IPS-18c (cell line): ENCODE measurements around the gene ACVRL1.
"Not testable (repeated sequence)": the region's sequence is repeated elsewhere in the genome, so short reads cannot be mapped to it uniquely, and the experiment has no call there.

ENCODE experiments used
- H3K4me3 ChIP-seq: 2 replicates; pipeline ENCODE4 v1.7.0; 2013; ENCODE audit warnings: low read depth, mild to moderate bottlenecking, low read length, moderate library complexity; ENCODE audit not compliant: insufficient read depth
- H3K9me3 ChIP-seq: one replicate; pipeline ENCODE4 v1.6.1; 2013; ENCODE audit warnings: mild to moderate bottlenecking, low read length, moderate library complexity; ENCODE audit not compliant: control insufficient read depth, insufficient read depth

Gene ACVRL1

GRCh38 chr12:51871918-51872688 lies 35.2 kb upstream of the ACVRL1 start:
- H3K9me3 ChIP-seq, result no peaks in the 10 kb centered on the region
- no peak overlapping the region for H3K4me3 ChIP-seq

GRCh38 chr12:51872689-51872981 lies 34.7 kb upstream of the ACVRL1 start:
- no peaks in the 10 kb centered on the region for H3K9me3 ChIP-seq
- no peak overlapping the region for H3K4me3 ChIP-seq

DNA sequence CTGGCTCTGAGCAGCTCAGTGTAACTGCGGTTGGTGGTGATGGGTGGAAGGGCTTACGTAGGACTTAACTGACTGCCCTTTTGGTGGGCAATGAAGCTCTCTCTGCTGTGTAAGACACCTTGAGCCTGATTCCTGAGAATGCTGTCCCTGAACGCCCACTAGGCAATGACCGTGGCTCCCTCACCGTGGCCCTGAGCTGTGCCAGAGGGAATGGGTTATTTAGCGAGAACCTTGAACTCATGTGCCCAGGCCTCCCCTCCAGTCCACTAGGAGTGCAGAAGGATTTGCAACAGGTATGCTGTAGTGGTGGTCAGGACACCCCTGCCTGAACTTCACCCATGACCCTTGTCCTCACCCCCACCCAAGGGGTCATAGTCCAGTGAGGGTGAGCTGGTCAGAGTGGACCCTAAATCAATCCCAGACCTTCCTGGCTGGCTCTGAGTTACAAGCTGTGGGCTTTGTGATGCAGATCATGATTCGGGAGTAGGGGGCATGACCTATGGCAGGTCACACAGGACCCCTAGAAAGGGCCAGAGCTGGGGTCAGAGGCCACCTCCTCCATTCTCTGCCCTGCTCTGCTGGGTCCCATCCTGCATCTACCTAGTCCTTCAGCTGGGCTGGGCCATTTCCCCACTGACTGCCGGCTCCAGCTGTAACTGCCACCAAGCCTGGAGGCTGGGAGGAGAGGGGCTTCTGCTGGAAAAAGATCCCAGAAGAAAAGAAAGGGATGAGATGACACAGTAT lies 33.9 kb upstream of the ACVRL1 start:
- H3K4me3 ChIP-seq, result no peak overlapping the region
- no peaks in the 10 kb centered on the region for H3K9me3 ChIP-seq

GRCh38 chr12:51874000-51874399 lies 33.3 kb upstream of the ACVRL1 start:
- Histone ChIP-seq H3K4me3 (no peak overlapping the region), H3K9me3 (no peaks in the 10 kb centered on the region)

GRCh38 chr12:51874486-51874885 lies 32.8 kb upstream of the ACVRL1 start:
- Histone ChIP-seq H3K4me3 (no peak overlapping the region), H3K9me3 (no peaks in the 10 kb centered on the region)

GRCh38 chr12:51879102-51879501 lies 28.2 kb upstream of the ACVRL1 start:
- no peaks in the 10 kb centered on the region for H3K9me3 ChIP-seq
- H3K4me3 ChIP-seq, result no peak overlapping the region

DNA sequence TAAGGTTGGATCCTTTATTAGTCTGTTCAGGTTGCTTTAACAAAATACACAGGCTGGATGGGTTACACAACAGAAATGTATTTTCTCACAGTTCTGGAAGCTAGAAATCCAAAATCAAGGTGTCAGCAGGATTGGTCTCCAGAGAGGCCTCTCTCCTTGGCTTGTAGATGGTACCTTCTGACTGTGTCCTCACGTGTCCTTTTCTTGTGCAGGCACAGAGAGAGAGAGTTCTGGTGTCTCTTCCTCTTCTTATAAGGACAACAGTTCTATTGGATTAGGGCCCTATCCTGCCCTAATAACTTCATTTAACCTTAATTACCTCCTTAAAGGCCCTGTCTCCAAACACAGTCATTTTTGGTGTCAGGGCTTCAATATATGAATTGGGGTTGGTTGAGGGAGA lies 24.0 kb upstream of the ACVRL1 start:
- Histone ChIP-seq H3K4me3 (no peak overlapping the region), H3K9me3 (no peaks in the 10 kb centered on the region)

DNA sequence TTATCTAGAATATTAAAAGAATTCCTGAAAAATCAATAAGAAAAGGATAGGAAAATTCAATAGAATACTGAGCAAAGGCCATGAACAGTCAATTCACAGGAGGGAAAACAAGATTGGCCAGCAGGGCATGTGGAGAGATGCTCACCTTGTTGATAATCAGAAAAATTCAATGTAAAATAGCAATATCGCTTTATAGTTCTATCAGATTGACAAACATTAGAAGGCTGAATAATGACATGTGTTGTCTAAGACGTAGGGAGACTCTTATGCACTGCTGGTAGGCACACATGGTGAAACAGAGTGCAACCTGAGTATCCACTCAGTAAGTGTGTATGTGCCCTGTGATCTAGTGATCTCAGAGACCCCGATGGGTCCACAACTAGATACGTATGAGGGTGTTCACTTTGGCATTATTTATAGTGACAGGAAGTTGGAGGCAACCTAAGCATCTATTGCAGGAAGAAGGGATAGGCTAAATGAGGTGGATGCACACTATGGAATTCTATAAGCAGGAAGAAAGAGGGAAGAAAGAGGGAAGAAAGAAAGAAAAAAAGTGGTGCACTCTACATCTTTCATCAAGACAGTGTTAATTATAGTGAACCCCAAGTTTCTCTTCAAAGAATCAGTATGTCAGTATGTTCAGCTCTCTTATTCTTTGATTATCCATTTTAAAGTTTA lies 23.2 kb upstream of the ACVRL1 start:
- H3K9me3 ChIP-seq, result no peaks in the 10 kb centered on the region
- no peak overlapping the region for H3K4me3 ChIP-seq

- no peaks in the 10 kb centered on the region for H3K9me3 ChIP-seq
- no peak overlapping the region for H3K4me3 ChIP-seq
Measured at GRCh38 chr12:51884676-51885229, 22.6 kb upstream of the ACVRL1 start.

GRCh38 chr12:51885294-51886020 lies 21.8 kb upstream of the ACVRL1 start:
- not testable (repeated sequence) for H3K4me3 ChIP-seq, H3K9me3 ChIP-seq

DNA sequence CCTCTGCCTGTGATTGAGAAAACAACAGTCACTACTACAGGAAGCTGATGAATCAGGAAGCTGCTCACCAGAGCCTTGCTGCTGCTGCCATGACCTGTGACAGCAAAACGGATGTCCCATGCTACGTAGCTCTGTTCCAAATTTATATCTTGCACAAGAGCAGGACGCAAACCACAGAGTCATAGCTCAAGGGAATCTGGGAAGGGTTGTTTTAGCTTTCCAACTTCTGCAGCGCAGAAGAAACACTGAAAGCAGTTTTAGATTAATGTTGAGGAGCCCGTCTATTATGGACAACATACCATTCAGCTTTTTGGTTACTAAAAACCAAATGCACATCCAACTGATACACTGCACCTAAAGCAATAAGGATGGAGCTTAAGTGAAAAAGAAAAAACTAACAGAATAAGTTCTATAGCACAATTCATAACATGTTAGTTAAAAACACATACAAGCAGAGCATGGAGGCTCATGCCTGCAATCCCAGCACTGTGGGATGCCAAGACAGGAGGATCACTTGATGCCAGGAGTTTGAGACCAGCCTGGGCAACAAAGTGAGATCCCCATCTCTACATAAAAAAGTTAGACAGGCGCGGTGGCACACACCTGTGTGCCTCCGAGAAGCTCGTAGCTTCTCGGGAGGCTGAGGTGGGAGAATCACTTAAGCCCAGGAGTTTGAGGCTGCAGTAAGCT lies 21.1 kb upstream of the ACVRL1 start:
- Histone ChIP-seq H3K4me3 (no peak overlapping the region), H3K9me3 (no peaks in the 10 kb centered on the region)

DNA sequence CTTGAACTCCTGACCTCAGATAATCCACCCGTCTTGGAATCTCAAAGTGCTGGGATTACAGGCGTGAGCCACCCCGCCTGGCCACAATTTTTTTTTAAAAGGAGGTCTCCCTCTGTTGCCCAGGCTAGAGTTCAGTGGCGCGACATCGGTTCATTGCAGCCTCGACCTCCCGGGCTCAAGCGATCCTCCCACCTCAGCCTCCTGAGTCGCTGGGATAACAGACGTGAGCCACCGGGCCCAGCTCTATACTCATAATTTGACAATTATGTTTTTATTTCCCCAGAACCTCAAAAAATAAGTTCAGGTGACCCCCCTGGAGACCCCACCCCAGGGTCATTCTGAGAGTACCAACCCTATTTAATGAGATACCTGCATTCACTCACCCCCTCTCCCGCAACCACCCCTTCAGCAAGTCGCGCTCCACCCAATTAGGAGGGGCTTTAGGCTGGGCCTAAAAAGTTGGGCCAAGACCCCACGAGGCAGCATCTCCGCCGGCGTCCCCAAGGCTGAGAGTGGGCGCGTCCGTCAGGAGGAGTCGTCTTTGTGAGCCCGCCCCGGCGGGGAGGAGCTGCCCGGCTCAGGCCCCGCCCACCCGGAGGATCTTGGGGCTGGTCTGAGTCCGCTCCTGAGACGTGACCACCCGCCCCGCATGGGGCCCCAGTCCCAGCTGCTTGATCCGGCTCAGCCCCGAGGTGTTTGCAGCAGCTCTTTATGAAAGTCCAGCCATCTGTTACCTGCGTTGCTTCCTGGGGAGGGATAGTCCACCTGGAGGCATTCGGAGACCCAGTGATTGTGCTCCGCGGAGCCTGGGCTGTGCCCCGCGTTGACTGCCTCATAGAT lies 19.6 kb upstream of the ACVRL1 start, which contains the start of gene ANKRD33:
TSS of gene ANKRD33 (plus strand) at position 628 of the 840 bp plus-strand sequence. CDS start at position 712, 84 bp downstream.
- Histone ChIP-seq H3K4me3 (peak within 1 kb of the TSS; percentile 50), H3K9me3 (no peaks in the 10 kb centered on the region)

- peak overlapping the region; percentile 50 for H3K4me3 ChIP-seq
Measured at GRCh38 chr12:51888316-51889215, 18.7 kb upstream of the ACVRL1 start.

DNA sequence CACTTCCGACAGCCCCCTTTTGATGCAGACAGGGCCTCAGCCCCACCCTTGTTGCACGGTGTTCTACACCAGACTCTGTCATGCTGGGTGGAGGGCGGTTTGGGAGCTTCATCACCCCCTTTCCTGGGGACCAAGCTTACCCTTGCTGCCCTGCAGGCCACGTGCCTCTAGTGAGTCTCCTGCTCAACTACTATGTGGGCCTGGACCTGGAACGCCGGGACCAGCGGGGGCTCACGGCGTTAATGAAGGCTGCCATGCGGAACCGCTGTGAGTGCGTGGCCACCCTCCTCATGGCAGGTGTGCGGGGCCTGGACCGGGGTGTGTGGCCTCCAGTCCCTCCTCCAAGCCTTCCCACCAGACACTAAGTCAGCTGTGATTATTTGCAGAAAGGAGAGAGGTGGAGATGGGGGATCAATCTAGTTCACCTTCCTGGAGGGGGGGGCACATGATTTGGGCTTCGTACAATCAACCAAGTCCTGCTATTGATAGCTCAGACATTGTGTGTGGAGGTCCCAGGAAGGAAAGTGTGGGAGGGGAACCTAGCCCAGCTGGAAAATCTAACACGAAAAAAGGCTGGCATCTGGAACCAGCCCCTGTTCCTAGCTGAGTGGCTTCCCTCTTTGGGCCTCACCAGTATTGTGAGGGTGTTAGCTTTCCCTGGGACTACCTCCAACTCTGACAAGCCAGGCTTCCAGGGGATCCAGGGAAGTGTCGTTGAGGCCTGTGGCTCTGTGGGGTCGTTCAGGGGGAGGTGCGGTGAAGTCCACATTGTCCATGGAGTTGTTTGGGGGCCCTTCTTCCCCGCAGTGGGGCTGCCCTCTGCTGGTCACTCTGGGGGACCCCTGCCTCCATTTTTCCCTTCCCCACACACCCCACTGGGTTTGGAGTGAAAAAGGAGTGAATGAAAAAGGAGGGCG lies 17.8 kb upstream of the ACVRL1 start:
- no peak overlapping the region for H3K4me3 ChIP-seq

More at GRCh38 chr12:51888316-51889215, 18.7 kb upstream of the ACVRL1 start:
- H3K9me3 ChIP-seq, result no peaks in the 10 kb centered on the region

More for the DNA sequence above, 17.8 kb upstream of the ACVRL1 start:
- no peaks in the 10 kb centered on the region for H3K9me3 ChIP-seq
